ENCODE measurements around the gene FBXO5.
A peak's percentile ranks its signal among the peaks of the same experiment; 100 is the strongest.

The FBXO5 gene

DNA sequence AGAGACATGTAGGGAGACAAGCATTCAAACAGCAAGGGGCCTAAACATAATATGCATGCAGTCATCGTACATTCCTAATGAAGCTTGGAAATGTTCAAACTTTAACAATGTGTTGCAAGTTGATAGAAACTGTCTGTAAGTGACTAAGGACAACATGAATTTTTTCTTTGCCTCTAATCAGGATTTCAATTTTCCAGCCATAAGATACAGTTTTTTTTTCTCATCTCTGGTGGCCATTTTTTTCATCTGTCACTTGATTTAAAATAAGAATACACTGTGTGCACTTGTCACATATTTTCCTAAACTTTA is 41.8 kb upstream of the FBXO5 start:
- H3K27ac ChIP-seq, result no peak overlapping the region
- TF ChIP-seq ZFX (IDR thresholded peaks at IDR 0.05; ENCODE audit: borderline replicate concordance), result no peak
- TF ChIP-seq, protein P1, sequence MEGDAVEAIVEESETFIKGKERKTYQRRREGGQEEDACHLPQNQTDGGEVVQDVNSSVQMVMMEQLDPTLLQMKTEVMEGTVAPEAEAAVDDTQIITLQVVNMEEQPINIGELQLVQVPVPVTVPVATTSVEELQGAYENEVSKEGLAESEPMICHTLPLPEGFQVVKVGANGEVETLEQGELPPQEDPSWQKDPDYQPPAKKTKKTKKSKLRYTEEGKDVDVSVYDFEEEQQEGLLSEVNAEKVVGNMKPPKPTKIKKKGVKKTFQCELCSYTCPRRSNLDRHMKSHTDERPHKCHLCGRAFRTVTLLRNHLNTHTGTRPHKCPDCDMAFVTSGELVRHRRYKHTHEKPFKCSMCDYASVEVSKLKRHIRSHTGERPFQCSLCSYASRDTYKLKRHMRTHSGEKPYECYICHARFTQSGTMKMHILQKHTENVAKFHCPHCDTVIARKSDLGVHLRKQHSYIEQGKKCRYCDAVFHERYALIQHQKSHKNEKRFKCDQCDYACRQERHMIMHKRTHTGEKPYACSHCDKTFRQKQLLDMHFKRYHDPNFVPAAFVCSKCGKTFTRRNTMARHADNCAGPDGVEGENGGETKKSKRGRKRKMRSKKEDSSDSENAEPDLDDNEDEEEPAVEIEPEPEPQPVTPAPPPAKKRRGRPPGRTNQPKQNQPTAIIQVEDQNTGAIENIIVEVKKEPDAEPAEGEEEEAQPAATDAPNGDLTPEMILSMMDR (IDR thresholded peaks at IDR 0.05), result peak; percentile 64

DNA sequence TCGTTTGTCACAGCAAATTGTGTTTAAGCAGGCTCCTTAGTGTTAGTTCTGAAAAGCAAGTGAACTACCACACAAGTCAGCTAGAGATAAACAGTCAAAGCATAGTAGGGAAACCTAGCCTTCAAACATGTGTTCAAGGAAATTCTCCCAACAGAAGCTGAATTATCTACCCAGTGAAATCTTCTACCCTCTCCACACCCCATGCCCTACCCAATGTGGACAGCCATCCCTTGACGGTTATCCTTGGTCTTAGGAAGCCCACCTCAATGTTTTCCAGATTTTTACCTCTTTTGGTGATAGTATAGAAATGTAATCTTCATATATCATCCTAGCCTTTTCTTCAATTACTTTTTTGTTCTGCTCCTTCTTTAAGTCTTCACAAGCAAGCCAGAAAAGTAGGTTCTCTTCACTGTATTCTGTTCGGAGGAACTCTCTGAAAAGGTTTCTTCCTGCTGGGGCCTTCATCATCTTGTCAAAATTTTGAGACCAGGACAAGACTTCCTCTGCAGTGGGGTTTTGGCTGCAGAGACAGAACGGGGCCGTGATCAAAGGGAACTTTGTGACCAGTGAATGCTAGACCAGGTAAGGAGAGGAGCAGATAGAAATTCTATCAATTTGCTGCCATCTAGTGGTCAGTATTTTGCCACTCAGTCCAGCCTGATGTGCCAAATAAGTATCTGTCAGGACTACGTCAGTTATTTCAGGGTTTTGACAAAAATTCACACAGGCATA is 41.3 kb upstream of the FBXO5 start:
- TF ChIP-seq, protein P1 (IDR thresholded peaks at IDR 0.05), result peak; percentile 85
- TF ChIP-seq ZFX (IDR thresholded peaks at IDR 0.05; ENCODE audit: borderline replicate concordance), result no peak
- no peak overlapping the region for H3K27ac ChIP-seq

GRCh38 chr6:153018355-153018754 is 35.5 kb upstream of the FBXO5 start:
- H3K27ac ChIP-seq, result no peak overlapping the region
- no peak for TF ChIP-seq ZFX (IDR thresholded peaks at IDR 0.05; ENCODE audit: borderline replicate concordance)
- TF ChIP-seq, protein P1 (IDR thresholded peaks at IDR 0.05), result no peak

DNA sequence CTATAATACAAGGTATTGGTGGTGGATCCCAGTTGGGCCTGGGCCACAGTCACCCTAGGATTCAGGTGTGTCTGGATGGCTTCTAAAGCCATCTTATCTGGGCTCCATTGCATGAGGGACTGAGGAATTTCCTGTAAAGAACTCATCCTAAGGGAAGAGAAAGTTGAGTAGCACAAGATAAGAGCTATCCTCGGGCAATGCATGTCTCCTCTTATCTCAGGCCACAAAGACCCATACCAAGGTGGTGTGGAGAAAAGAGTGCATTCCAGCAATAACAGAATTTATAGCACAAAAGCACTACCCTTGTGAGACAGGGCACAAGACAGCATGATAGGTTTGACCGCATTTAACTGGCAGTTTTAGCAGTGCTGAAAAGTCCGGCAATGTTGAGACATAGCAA is 34.0 kb upstream of the FBXO5 start:
- H3K27ac ChIP-seq, result no peak overlapping the region
- TF ChIP-seq ZFX (IDR thresholded peaks at IDR 0.05; ENCODE audit: borderline replicate concordance), result no peak
- TF ChIP-seq, protein P1 (IDR thresholded peaks at IDR 0.05), result no peak

DNA sequence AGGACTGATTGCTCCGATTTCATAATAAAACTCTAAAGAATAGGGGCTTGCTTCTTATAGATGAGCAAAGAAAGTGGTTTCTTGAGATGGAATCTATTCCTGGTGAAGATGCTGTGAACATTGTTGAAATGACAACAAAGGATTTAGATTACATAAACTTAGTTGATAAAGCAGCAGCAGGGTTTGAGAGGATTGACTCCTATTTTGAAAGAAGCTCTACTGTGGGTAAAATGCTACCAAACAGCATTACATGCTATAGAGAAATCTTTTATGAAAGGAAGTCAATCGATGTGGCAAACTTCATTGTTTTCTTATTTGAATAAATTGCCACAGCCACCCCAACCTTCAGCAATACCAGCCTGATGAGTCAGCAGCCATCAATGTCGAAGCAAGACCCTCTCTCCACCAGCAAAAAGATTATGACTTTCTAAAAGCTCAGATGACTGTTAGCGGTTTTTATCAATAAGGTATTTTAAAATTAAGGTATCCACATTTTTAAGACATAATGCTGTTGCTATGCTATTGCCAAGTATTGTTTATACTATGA is 32.3 kb upstream of the FBXO5 start:
- H3K27ac ChIP-seq, result no peak overlapping the region
- TF ChIP-seq, protein P1 (IDR thresholded peaks at IDR 0.05), result no peak
- TF ChIP-seq ZFX (IDR thresholded peaks at IDR 0.05; ENCODE audit: borderline replicate concordance), result no peak

- TF ChIP-seq ZFX (IDR thresholded peaks at IDR 0.05; ENCODE audit: borderline replicate concordance), result no peak
- H3K27ac ChIP-seq, result no peak overlapping the region
These were observed 30.6 kb upstream of the FBXO5 start for GRCh38 chr6:153013438-153013837.

- no peak overlapping the region for H3K27ac ChIP-seq
- TF ChIP-seq ZFX (IDR thresholded peaks at IDR 0.05; ENCODE audit: borderline replicate concordance), result no peak
These were observed 30.0 kb upstream of the FBXO5 start for GRCh38 chr6:153012856-153013255.

GRCh38 chr6:153003366-153003690 is 20.5 kb upstream of the FBXO5 start:
- no peak for TF ChIP-seq ZFX (IDR thresholded peaks at IDR 0.05; ENCODE audit: borderline replicate concordance)
- TF ChIP-seq, protein P1 (IDR thresholded peaks at IDR 0.05), result no peak
- peak overlapping the region; percentile 86 for H3K27ac ChIP-seq
